Chondrocyte (in vitro differentiated cells): Measurements from ENCODE around the gene RBM19. TPM values are rescaled to one million over a fixed set of nuclear protein-coding genes. Genes with fewer than 3 reads are reported as not detected.

Experiments used
- DNase-seq: peaks from one replicate; pipeline ENCODE4 v3.0.0; 2021; ENCODE audit warnings: mixed read lengths, low spot score
- H3K27ac Mint-ChIP-seq: one replicate; pipeline ENCODE4 v1.8.0; 2021; ENCODE audit warnings: mild to moderate bottlenecking, moderate library complexity, mixed read lengths; ENCODE audit not compliant: unreplicated experiment
- H3K27me3 Mint-ChIP-seq: 2 replicates; pipeline ENCODE4 v1.8.0; 2021; ENCODE audit warnings: low read depth, mixed read lengths
- H3K36me3 Mint-ChIP-seq: 2 replicates; pipeline ENCODE4 v1.8.0; 2021; ENCODE audit warnings: low read depth, mixed read lengths
- H3K4me1 Mint-ChIP-seq: 2 replicates; pipeline ENCODE4 v1.8.0; 2021; ENCODE audit warnings: low read depth, mild to moderate bottlenecking, mixed read lengths
- H3K4me3 Mint-ChIP-seq: one replicate; pipeline ENCODE4 v1.8.0; 2021; ENCODE audit warnings: mild to moderate bottlenecking, moderate library complexity, mixed read lengths; ENCODE audit not compliant: unreplicated experiment
- H3K9me3 Mint-ChIP-seq: 2 replicates; pipeline ENCODE4 v1.8.0; 2021; ENCODE audit warnings: low read depth, mixed read lengths
- CTCF ChIP-seq: fragments of 200-600 bp; sonication (generic); IDR thresholded peaks from 2 replicates; pipeline ENCODE4 v1.5.0; 2021; ENCODE audit warnings: antibody characterized with exemption, mild to moderate bottlenecking, moderate library complexity
- total RNA-seq: library from RNA; stranded (reverse); gene quantifications from 3 replicates; pipeline ENCODE4 v1.2.1, GENCODE V29; 2021

The RBM19 gene
- total RNA-seq, 1 donor from 2014 or later: 16.2 TPM

GRCh38 chr12:113887906-113888305, 78.2 kb downstream of the RBM19 start:
- Mint-ChIP-seq H3K9me3 (peaks cover 13% of the 10 kb centered on the region), H3K4me3 (no peak overlapping the region), H3K27me3 (no peaks in the 10 kb centered on the region), H3K27ac (no peak overlapping the region), H3K4me1 (peaks cover 6% of the 10 kb centered on the region), H3K36me3 (peaks cover 16% of the 10 kb centered on the region)
- TF ChIP-seq CTCF: no peak
- DNase-seq: no peak

GRCh38 chr12:113886721-113887120, 79.4 kb downstream of the RBM19 start:
- Mint-ChIP-seq H3K4me1 (peaks cover 3% of the 10 kb centered on the region), H3K4me3 (no peak overlapping the region), H3K36me3 (peaks cover 19% of the 10 kb centered on the region), H3K27ac (no peak overlapping the region), H3K9me3 (peaks cover 13% of the 10 kb centered on the region), H3K27me3 (no peaks in the 10 kb centered on the region)
- no peak for TF ChIP-seq CTCF
- no peak for DNase-seq

- Mint-ChIP-seq H3K36me3 (peaks cover 20% of the 10 kb centered on the region), H3K4me3 (no peak overlapping the region), H3K27me3 (no peaks in the 10 kb centered on the region), H3K4me1 (peaks cover 3% of the 10 kb centered on the region), H3K27ac (no peak overlapping the region), H3K9me3 (peaks cover 13% of the 10 kb centered on the region)
- TF ChIP-seq CTCF: no peak
- no peak for DNase-seq
Measured at GRCh38 chr12:113884392-113884791, 81.7 kb downstream of the RBM19 start.

- H3K4me3 Mint-ChIP-seq: no peak overlapping the region
Measured at GRCh38 chr12:113882690-113883089, 83.4 kb downstream of the RBM19 start.

More at GRCh38 chr12:113882690-113883089, 83.4 kb downstream of the RBM19 start:
- no peak overlapping the region for H3K27ac Mint-ChIP-seq
- no peaks in the 10 kb centered on the region for H3K27me3 Mint-ChIP-seq
- H3K36me3 Mint-ChIP-seq: peaks cover 20% of the 10 kb centered on the region
- no peaks in the 10 kb centered on the region for H3K4me1 Mint-ChIP-seq
- DNase-seq: no peak
- TF ChIP-seq CTCF: no peak
- H3K9me3 Mint-ChIP-seq: peaks cover 13% of the 10 kb centered on the region
